HTR-8/SVneo (cell line): ENCODE results near the gene PCDHGA9.
"Not testable (repeated sequence)": the region's sequence is repeated elsewhere in the genome, so short reads cannot be mapped to it uniquely, and the experiment has no call there.

Experiments used
- DNase-seq: peaks from one replicate; pipeline ENCODE4 v3.0.0; 2011; ENCODE audit warnings: low spot score, mixed read lengths; ENCODE audit not compliant: insufficient read length
- FAIRE-seq: peaks from 2 replicates; lab custom pipeline; 2011; peaks lifted over from hg19 to GRCh38; lab: Jason Lieb, UNC

Gene PCDHGA9

DNA sequence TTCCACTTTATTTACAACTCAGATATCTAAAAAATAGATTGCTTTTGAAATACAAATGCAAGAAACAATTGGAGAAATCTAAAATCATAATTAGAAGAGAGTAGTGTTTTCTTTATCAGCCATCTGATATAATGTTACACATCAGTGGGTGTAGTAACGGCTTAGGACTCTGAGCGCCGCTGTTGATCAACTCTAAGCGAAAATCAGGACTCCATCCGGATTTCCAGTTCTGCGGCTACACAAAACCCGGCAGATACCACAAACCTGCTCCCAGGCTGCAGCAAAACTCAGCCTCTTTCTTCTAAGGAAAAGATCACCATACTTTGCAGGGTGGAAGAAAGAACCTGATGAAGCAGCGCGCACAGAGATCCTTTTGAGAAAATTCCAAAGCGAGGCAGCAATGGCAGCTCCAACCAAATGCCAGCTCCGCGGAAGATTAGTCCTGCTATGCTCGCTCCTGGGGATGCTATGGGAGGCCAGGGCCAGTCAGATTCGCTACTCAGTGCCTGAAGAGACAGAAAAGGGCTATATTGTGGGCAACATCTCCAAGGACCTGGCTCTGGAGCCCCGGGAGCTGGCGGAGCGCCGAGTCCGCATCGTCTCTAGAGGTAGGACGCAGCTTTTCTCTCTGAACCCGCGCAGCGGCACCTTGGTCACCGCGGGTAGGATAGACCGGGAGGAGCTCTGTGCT is at the start of gene PCDHGA9:
Gene PCDHGA9 (plus strand): TSS at position 226 of the 691 bp plus-strand sequence. CDS start 175 bp downstream, at position 401.
- FAIRE-seq = no peak

DNA sequence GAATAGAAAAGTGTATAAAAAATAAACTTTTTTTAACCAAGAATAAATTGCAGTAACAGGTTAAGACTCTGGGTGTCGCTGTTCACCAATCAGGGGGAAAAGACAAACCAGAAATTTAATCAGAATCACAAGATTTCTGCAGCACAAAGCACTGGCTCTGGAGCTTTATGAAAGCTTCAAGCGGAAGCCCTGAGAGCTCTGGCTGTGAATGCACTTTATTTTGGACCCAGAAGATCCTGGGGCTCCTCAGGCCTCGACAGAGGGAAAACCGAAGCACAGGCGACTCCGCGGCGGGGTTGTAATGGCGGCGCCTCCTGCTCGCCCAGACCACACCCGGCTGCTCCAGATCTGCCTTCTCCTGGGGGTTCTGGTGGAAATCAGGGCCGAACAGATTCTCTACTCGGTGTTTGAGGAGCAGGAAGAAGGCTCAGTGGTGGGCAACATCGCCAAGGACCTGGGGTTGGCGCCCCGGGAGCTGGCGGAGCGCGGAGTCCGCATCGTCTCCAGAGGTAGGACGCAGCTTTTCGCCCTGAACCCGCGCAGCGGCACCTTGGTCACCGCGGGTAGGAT is 47.6 kb upstream of the PCDHGA9 start, which contains the start of gene PCDHGA4:
Gene PCDHGA4 (plus strand): TSS at position 122 of the 570 bp plus-strand sequence. CDS start 87 bp downstream, at position 209.
- DNase-seq (no peak), FAIRE-seq (no peak)

More for the DNA sequence above, at the start of gene PCDHGA9:
- DNase-seq = no peak

DNA sequence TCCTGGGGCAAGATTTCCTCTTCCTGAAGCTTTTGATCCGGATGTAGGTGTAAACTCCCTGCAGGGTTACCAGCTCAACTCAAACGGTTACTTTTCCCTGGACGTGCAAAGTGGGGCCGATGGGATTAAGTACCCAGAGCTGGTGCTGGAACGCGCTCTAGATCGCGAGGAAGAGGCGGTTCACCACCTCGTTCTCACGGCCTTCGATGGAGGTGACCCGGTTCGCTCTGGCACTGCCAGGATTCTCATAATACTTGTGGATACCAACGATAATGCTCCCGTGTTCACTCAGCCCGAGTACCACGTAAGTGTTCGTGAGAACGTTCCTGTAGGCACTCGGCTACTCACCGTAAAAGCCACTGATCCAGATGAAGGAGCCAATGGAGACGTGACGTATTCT is 46.9 kb upstream of the PCDHGA9 start:
- DNase-seq (no peak), FAIRE-seq (no peak)

- DNase-seq (no peak), FAIRE-seq (no peak)
These were observed 46.4 kb upstream of the PCDHGA9 start for GRCh38 chr5:141356133-141356532.

DNA sequence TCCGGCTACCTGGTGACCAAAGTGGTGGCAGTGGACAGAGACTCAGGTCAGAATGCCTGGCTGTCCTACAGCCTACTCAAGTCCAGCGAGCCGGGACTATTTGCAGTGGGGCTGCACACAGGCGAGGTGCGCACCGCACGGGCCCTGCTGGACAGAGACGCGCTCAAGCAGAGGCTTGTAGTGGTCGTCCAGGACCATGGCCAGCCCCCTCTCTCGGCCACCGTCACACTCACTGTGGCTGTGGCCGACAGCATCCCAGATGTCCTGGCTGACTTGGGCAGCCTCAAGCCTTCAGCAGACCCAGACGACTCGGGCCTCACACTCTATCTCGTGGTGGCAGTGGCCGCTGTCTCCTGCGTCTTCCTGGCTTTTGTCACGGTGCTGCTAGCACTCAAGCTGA is 45.6 kb upstream of the PCDHGA9 start:
- DNase-seq (no peak), FAIRE-seq (no peak)

DNA sequence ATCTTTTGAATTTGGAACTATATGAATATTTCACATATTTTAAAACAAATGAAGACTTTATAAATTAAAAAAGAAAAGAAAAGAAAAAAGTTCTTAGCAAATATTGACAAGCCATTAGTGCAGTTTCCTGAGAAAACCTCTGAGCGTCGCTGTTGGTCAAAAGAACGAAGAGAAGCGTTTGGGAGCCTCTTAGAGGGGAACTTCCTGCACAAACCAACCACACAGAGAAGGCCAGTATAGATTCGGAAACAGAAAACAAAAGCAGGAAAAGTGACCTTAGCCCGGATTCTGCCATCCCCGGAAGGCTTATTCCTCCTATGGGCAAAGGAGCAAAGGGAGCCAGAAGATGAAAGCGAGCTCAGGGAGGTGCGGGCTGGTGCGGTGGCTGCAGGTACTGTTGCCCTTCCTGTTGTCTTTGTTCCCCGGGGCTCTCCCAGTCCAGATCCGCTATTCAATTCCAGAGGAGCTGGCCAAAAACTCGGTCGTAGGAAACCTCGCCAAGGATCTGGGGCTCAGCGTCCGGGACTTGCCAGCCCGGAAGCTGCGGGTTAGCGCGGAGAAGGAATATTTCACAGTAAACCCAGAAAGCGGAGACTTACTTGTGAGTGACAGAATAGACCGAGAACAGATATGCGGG is 42.7 kb upstream of the PCDHGA9 start, which contains the start of gene PCDHGB2:
Gene PCDHGB2 (plus strand): TSS at position 205 of the 637 bp plus-strand sequence. CDS start 142 bp downstream, at position 347.
- no peak for DNase-seq
- no peak for FAIRE-seq

DNA sequence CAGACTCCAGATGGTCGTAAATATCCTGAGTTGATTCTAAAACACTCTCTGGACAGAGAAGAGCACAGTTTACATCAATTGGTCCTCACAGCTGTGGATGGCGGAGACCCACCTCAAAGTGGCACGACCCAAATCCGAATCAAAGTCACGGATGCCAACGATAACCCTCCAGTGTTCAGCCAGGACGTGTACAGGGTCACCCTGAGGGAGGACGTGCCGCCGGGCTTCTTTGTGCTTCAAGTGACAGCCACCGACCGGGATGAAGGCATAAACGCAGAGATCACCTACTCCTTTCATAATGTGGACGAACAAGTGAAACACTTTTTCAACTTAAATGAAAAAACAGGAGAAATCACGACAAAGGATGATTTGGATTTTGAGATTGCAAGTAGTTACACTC is 41.9 kb upstream of the PCDHGA9 start:
- no peak for FAIRE-seq
- DNase-seq = no peak

DNA sequence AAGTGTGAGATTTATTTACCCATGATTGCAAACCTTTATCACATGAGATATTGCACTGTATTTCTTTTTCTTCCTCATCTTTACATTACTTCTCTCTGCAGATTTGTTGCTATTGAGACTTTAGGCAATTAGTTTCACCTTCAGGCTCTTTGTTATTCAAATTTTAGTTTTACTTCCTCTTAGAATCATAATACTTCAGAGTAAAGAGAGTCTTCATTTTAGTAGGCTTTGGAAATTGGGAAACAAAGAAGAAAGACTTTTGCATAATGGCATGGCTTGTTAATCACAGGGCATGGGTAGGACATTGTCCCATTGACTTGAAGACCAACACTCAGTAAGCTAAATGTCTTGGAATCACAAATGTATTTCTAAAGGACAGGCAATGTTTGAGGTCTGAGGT is 39.9 kb upstream of the PCDHGA9 start:
- DNase-seq = no peak
- no peak for FAIRE-seq

- DNase-seq (no peak), FAIRE-seq (no peak)
These were observed 38.5 kb upstream of the PCDHGA9 start, which contains the start of gene PCDHGA5 for GRCh38 chr5:141363952-141364660. Gene PCDHGA5 (plus strand): TSS chr5:141364162. CDS start chr5:141364331, 169 bp downstream.

DNA sequence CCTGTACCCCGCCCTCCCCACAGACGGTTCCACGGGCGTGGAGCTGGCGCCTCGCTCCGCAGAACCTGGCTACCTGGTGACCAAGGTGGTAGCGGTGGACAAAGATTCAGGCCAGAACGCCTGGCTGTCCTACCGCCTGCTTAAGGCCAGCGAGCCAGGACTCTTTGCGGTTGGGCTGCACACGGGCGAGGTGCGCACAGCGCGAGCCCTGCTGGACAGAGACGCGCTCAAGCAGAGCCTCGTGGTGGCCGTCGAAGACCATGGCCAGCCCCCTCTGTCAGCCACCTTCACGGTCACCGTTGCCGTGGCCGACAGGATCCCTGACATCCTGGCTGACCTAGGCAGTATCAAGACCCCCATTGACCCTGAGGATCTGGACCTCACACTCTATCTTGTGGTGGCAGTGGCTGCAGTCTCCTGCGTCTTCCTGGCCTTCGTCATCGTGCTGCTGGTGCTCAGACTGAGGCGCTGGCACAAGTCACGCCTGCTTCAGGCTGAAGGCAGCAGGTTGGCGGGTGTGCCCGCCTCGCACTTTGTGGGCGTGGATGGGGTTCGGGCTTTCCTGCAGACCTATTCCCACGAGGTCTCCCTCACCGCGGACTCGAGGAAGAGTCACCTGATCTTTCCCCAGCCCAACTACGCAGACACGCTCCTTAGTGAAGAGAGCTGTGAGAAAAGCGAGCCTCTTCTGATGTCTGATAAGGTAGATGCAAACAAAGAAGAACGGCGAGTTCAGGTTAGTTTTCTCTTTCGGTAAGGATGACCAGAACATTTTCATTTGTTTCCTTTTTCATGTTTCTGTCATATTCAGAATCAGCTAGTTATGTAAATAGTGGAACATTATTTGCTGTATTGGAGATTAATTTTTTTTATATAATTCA is 36.3 kb upstream of the PCDHGA9 start:
- no peak for DNase-seq
- no peak for FAIRE-seq

DNA sequence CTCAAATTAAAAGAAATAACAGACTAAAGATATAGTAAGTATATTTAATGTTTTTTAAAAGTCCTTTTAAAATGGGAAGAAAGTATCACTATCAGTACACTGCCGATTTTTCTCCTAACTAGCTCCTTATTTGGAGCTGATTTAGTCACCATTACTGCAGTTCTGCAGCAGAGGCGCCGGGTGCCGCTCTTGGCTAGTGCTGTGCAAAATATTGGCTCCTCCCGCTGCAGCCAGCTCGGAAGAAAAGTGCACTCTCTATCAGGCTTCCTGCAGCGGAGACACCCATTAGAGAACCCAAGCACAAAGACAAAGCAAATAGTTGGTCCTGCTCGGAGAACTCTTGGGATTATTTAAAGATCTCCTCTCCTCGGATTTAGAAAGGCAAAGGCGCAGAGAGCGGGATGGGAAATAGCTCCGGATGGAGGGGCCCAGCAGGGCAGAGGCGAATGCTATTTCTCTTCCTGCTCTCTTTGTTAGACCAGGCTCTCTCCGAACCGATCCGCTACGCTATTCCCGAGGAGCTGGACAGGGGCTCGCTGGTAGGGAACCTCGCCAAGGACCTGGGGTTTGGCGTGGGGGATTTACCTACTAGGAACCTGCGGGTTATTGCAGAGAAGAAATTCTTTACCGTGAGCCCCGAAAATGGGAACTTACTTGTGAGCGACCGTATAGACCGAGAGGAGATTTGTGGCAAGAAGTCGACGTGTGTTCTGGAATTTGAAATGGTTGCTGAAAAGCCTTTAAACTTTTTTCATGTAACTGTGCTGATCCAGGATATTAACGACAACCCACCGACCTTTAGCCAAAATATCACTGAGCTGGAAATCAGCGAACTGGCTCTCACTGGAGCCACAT is 32.4 kb upstream of the PCDHGA9 start, which contains the start of gene PCDHGB3:
Gene PCDHGB3 (plus strand): TSS at position 249 of the 855 bp plus-strand sequence. CDS start 153 bp downstream, at position 402.
- DNase-seq (no peak), FAIRE-seq (no peak)

- DNase-seq = no peak
- FAIRE-seq = no peak
These were observed 30.8 kb upstream of the PCDHGA9 start for GRCh38 chr5:141371572-141372475.

- DNase-seq (peak; percentile 41), FAIRE-seq (no peak)
These were observed 28.8 kb upstream of the PCDHGA9 start, which contains the start of gene PCDHGA6 for GRCh38 chr5:141373673-141374317. Gene PCDHGA6 (plus strand): TSS chr5:141373891. CDS start chr5:141374084, 193 bp downstream.

- no peak for DNase-seq
- no peak for FAIRE-seq
These were observed 28.0 kb upstream of the PCDHGA9 start for GRCh38 chr5:141374627-141375026.

DNA sequence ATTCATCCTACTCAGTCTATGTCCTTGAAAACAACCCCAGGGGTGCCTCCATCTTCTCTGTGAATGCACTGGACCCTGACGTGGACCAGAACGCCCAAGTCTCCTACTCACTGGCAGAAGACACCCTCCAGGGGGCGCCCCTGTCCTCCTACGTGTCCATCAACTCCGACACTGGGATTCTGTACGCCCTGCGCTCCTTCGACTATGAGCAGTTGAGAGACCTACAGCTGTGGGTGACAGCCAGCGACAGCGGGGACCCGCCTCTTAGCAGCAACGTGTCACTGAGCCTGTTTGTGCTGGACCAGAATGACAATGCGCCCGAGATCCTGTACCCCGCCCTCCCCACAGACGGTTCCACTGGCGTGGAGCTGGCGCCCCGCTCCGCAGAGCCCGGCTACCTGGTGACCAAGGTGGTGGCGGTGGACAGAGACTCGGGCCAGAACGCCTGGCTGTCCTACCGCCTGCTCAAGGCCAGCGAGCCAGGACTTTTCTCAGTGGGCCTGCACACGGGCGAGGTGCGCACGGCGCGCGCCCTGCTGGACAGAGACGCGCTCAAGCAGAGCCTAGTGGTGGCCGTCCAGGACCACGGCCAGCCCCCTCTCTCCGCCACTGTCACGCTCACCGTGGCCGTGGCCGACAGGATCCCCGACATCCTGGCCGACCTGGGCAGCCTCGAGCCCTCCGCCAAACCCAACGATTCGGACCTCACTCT is 27.0 kb upstream of the PCDHGA9 start:
- not testable (repeated sequence) for FAIRE-seq, DNase-seq
